GM08714 (cell line): ENCODE data around the gene DTWD1.
"Not testable (repeated sequence)": the region's sequence is repeated elsewhere in the genome, so short reads cannot be mapped to it uniquely, and the experiment has no call there.

Experiments
- H3K4me3 ChIP-seq: fragments of 200-500 bp; sonication (Bioruptor generic); 2 replicates; pipeline ENCODE4 v1.5.1; 2014; ENCODE audit warnings: mild to moderate bottlenecking, low read length, inconsistent platforms
- ZNF274 ChIP-seq: IDR thresholded peaks from 2 replicates; pipeline ENCODE4 v1.6.1; 2012; ENCODE audit warnings: mild to moderate bottlenecking, low read depth, low read length

The DTWD1 gene

GRCh38 chr15:49675041-49675440 lies 54.2 kb downstream of the DTWD1 start:
- no peak for TF ChIP-seq ZNF274
- no peak overlapping the region for H3K4me3 ChIP-seq

DNA sequence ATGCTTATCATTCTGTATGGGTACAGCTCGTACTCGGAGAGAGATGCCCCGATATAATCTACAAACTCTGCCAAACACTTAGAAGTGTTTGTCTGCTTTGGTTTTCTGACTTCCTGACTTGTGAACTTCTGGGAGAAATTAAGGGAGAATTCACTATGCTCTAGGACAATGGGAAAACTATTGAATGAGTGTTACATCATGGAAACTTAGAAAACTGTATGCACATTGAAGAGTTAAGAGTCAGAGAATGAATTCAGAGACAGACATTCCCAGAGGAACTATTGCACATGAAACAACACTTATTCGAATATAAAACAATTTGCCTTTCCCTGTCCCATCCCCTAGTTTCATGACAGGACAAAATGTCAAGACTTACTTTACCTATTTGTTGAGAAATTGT lies 57.8 kb downstream of the DTWD1 start:
- H3K4me3 ChIP-seq: no peak overlapping the region
- TF ChIP-seq ZNF274: no peak

DNA sequence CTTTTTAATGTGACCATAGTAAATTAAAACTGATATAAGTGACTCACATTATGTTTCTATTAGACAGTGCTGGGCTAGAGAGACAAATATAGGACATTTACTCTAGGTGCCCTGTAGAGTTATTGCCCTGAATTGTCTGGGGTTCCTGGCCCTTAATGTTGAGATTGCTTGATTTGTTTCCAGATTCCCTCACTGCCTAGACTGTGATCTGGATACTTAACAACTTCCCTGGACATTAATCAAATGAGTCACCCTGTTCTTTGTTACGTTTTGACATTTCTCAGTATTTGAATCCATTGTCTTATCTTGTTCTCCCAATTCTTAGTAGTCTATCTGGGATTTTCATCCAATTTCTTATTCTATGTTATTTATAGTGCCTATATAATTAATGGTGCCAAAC lies 65.8 kb downstream of the DTWD1 start:
- H3K4me3 ChIP-seq: no peak overlapping the region
- TF ChIP-seq ZNF274: no peak

DNA sequence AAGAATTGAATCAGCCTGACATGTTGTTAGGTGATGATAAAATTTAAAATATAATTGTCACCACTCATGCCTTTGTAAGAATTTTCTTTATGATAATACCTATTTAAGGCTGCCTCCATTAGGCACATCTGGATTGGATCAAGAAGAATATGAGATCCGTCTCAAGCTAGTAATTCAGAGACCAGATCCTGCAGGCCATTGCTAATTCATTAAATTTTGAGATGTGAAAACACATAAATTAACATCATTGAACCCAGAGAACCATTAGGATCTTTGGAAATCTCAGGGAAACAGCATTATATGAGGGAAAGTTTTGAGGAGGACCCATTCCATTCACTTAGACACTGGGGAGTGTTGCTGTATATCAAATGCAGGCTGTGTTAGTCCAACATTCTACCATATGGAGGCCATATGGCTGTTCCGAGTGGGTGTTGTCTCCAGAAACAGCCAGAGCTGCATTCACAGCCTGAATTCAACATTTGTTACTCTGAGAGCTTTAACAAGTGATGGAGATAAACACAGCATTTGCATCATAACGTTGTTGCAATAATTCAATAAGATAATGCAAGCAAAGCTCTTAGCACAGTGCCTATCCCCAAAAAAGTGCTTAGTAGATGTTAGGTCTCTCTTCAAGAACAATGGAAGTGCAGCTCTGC lies 67.4 kb downstream of the DTWD1 start:
- H3K4me3 ChIP-seq: no peak overlapping the region
- no peak for TF ChIP-seq ZNF274

GRCh38 chr15:49692514-49693090 lies 71.8 kb downstream of the DTWD1 start:
- TF ChIP-seq ZNF274: no peak
- H3K4me3 ChIP-seq: no peak overlapping the region

DNA sequence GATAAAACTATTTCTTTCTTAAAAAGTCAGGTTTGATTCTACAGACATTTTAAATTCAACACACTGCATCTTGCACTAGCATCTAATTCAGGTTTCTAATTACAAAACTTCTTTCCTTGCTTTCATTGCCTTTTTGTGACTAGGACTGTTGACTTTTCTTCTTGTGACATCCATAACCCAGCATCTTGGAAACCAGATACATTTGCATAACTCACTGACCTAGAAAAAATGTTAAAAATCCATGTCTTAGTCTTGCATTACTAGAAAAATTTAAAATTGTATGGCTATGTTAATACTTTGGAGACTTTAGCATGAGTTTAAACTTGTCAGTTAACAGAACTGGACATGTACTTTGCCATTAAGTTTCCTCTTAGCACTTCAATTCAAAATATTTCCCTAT lies 72.7 kb downstream of the DTWD1 start:
- no peak for TF ChIP-seq ZNF274
- H3K4me3 ChIP-seq: no peak overlapping the region

DNA sequence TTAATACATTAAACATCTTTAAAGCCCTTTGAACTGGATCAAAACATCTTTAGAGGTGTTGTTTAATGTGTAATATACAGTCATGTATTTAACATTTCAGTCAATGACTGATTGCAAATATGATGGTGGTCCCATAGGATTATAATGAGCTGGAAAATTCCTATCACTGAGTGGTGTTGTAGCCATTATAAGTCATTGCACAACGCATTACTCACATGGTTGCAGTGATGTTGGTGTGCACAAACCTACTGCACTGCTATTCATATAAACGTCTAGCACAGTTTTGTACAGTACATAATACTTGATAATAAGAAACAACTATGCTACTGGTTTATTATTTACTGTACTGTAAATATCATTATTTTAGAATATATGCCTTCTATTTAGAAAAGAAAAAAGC lies 75.6 kb downstream of the DTWD1 start:
- no peak overlapping the region for H3K4me3 ChIP-seq
- TF ChIP-seq ZNF274: no peak

DNA sequence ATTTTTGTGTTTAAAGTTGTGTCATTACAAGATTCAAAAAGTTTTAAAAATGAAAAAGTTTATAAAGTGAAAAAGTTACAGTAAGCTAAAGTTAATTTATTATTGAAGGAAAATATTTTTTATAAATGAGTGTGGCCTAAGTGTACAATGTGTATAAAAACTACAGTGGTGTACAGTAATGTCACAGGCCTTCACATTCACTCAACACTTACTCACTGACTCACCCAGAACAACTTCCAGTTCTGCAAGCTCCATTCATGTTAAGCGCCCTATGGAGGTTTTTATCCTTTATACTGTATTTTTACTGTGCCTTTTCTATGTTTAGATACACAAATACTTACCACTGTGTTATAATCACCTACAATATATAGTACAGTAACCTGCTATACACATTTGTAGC lies 76.3 kb downstream of the DTWD1 start:
- H3K4me3 ChIP-seq: no peak overlapping the region
- no peak for TF ChIP-seq ZNF274

DNA sequence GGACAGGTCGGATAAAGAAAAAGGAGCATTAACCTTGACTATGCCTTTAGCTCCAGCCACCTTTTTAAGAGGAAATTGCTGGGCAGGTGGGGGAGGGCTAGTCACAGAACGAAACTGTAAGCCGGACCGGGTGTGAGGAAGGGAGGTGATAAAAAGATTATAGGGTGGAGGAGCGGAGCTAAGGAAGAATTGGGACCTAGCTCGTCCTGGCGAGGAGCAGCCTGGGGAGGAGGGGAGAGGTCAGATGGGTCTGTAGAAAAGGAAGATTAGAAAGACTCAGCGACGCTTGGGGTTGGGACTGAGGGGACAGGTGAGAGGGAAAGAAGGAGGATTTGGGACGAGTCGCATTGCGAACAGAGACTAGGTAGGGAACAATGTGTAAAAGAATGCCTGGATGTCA lies 82.1 kb downstream of the DTWD1 start:
- H3K4me3 ChIP-seq: not testable (repeated sequence)
